Islet of Langerhans (tissue), 1 donor: Measurements from ENCODE around the gene SYNM.

Source experiments
- FAIRE-seq: peaks from one replicate; lab custom pipeline; 2011; peaks lifted over from hg19 to GRCh38; lab: Jason Lieb, UNC

SYNM gene

GRCh38 chr15:99086327-99086667 lies 18.6 kb upstream of the SYNM start:
- FAIRE-seq = no peak

- no peak for FAIRE-seq
Observed at GRCh38 chr15:99087405-99087943, 17.4 kb upstream of the SYNM start.

- FAIRE-seq = no peak
Observed at GRCh38 chr15:99090011-99090699, 14.7 kb upstream of the SYNM start.

- FAIRE-seq = no peak
Observed at GRCh38 chr15:99090938-99091337, 13.9 kb upstream of the SYNM start.

- FAIRE-seq = no peak
Observed at GRCh38 chr15:99092554-99093172, 12.2 kb upstream of the SYNM start.

- FAIRE-seq = no peak
Observed at GRCh38 chr15:99095626-99096025, 9.3 kb upstream of the SYNM start.

- FAIRE-seq = no peak
Observed at GRCh38 chr15:99096173-99096893, 8.5 kb upstream of the SYNM start.

- FAIRE-seq = no peak
Observed at GRCh38 chr15:99096894-99097426, 7.9 kb upstream of the SYNM start.

- FAIRE-seq = no peak
Observed at GRCh38 chr15:99097441-99098410, 7.2 kb upstream of the SYNM start.

GRCh38 chr15:99098426-99098825 lies 6.5 kb upstream of the SYNM start:
- FAIRE-seq = no peak

GRCh38 chr15:99098991-99099390 lies 5.9 kb upstream of the SYNM start:
- FAIRE-seq = no peak

GRCh38 chr15:99099661-99100060 lies 5.2 kb upstream of the SYNM start:
- FAIRE-seq = no peak

- peak; percentile 9 for FAIRE-seq
Observed at GRCh38 chr15:99100245-99101173, 4.4 kb upstream of the SYNM start.

- FAIRE-seq = no peak
Observed at GRCh38 chr15:99101501-99101900, 3.4 kb upstream of the SYNM start.

GRCh38 chr15:99102332-99103235 lies 2.3 kb upstream of the SYNM start:
- FAIRE-seq = no peak

GRCh38 chr15:99103279-99103678 lies 1.6 kb upstream of the SYNM start:
- FAIRE-seq = no peak

- no peak for FAIRE-seq
Observed at GRCh38 chr15:99105514-99106341, 848 bp downstream of the SYNM start.

- FAIRE-seq = no peak
Observed at GRCh38 chr15:99106417-99107220, 1.7 kb downstream of the SYNM start.
